ENCODE results near the gene ACSS1.
"Not testable (repeated sequence)": the region's sequence is repeated elsewhere in the genome, so short reads cannot be mapped to it uniquely, and the experiment has no call there.

ACSS1 gene

DNA sequence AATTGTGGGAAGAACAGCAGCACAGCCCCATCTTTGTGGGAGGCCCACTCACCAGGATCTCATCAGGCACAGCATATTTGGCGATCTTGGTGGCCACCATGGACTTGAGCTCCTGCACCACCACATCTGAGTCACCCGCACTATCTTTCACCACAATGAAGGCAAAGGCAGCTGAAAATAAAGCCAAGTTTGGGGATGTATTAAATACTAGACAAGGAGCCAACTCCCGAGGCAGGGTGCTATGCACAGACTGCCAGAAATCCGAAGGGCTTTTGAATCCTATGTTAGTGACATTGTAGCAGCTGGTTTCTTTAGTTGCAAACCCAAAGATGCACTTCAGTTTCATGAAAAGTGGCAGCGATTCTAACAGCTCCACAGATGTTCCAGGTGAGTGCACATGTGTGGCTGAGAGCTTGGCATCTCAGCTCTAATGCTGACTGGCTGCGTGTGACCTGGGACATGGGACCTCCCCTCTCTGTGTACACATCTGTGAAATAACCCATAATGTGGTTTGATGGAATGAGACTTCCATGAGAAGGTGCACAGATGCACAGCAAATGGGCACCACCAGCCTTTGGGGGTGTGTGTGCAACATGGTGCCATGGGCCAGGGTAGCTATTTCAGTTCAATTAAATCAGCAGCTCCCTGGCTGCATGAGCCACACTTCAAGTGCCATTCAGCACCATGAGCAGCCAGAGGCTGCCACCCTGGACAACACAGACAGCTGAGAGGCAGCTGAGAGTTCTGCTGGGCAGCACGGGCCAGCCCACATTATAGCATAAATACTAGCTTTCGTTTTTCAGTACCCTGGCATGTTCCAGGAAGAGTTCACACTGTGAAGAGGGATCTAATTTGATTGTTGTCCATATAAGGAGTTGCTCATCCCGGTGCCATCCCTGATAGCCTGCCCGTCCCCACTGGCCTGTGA is 48.5 kb downstream of the ACSS1 start:
- no peak for DNase-seq (ENCODE audit: low read depth)

DNA sequence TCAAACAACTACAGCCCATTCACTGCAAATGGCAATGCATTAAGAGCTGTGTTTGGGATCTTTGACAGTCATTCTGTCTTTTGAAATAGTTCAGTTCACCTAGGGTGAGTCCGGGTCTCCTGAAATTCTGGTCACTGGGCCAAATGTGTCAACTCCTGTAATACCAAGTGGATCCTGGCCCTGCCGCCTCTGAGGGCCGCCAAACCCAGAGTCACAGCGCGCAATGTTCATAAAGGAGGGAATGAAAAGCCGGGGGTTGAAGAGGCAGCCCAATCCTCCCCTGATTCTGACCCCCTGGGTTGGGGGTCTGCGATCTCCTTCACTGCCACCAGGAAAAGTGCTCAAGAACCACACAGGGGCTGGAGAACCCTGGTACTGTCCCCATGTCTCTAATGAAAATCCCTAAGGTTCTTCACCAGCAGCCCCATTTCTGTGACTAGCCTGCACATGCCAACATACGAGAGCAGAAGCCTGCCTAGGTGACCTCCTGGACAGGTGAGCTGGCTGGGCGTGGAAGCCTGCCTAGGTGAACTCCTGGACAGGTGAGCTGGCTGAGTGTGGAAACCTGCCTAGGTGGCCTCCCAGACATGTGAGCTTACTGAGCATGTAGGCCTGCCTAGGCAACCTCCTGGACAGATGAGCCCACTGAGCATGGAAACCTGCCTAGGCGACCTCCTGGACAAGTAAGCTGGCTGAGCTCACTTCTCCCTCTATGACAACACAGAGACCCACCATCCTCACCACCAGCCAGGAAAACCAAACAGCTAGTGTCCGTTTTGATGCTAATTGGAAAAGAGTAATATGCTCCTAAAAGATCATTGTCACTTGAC is 49.3 kb downstream of the ACSS1 start:
- DNase-seq (ENCODE audit: low read depth), result no peak

DNA sequence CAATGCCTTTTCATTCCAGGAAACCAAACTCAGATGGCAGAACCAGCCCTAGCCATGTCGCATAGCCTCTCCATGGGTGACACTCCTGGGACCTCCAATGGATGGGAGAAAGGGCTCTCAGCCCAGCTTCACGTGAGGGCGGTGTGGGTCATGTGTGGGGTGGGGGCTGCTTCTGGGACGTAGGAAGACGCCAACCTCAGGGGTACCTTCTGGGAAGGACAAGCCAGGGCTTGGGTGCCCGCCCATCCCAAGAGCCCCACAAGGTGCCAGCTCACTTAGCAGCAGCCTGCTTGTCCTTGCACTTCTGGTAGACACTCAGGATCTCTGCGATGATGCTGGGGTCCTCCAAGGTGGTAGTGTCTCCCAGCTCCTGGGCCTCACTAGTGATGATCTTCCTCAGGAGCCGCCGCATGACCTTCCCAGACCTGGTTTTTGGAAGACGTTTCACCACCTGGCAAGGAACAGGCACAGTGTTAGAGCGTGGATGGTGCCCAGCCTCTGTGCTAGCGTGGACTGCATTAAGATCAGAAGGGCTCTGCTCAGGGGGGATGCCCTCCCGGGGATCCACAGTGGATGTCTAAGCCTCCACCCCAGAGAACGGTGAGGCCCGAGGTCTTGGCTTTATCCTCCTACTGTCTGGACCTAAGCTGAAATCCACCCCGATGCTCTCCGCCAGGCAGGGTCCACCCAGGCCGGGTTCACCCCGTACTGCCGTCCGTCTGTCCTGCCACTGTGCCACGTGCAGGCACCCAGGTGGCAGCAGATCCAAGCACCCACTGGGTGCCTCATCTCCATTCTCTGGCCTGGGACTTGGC is 50.2 kb downstream of the ACSS1 start:
- no peak for DNase-seq (ENCODE audit: low read depth)

GRCh38 chr20:25006431-25007167 is 51.3 kb downstream of the ACSS1 start:
- no peak for DNase-seq (ENCODE audit: low read depth)

DNA sequence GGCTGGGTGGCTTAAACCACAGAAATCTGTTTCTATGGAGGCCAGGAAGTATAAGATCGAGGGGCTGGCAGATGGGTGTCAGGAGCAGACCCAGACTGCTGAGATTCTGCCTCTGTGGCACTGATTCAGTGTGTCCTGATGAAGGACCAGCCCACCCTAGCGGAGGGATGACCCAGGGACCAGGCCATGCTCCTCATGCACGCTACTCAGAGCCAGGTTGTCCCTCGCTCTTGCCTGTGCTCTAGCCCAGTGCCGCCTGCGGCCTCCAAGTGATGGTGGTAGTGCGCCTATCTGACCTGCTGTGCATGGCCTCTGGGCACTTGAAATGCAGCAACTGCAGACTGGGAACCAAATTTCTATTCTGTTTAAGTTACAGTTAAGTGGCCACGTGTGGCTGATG is 52.3 kb downstream of the ACSS1 start:
- no peak for DNase-seq (ENCODE audit: low read depth)

DNA sequence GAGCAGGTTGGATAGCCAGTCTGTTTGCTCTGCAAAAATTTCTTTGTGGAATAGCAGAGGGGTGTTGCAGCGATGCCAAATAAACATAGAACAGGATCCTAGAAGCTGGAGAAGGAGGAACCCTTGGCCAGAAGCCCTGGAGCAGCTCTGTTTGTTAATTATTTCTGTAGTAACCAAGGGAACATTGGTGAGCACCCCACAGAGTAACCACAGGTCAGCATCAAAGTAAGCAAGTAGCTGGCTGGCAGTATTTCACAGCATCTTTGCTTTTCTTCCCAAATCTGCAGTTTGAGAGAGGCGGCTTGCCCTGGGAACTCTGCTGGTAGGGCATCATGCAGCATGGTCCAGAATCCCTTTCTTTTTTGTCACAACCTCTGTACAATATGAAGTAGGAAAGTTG is 52.7 kb downstream of the ACSS1 start:
- DNase-seq (ENCODE audit: low read depth), result no peak

DNA sequence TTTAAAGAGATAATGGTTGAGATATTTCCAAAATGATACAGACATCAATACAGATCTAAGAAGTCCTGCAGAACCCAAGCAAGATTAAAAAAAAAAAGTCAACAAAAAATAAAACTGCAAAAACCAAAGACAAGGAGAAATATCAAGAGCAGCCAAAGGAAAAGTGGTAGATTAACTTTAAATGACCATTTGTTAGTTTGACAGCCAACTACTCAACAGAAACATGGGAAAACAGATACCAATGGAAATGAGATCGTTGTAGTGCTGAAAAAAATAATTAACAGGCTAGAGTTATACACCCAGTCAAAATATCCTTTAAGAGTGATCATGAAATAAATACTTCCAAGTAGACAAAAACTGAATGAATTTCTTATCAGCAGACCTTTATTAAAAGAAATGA is 54.9 kb downstream of the ACSS1 start:
- no peak for DNase-seq (ENCODE audit: low read depth)

- DNase-seq (ENCODE audit: low read depth), result not testable (repeated sequence)
Measured at GRCh38 chr20:25001323-25001722, 56.6 kb downstream of the ACSS1 start.

DNA sequence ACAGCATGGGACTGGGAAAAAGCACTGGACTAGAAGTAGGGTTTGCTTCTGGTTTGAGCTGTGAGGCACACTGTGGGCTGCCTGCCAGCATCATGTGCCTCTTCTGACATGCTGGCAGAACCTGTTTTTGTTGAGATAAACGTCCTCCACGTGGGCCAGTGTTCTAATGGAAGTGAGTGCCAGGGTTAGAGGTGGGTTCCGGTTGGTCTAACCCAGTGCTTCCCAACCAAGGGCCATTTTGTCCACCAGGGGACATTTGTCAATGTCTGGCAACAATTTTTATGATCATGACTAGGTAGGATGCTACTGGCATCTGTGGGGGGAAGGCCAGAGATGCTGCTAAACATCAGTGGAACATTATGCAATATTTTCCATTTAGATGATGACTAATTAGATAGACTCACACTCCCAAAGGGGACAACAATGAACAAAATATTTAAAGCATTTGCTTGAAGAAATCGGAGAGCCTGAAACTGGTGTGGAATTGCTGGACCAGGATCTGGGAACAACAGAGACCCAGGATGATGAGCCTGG is 57.6 kb downstream of the ACSS1 start:
- DNase-seq (ENCODE audit: low read depth), result no peak

DNA sequence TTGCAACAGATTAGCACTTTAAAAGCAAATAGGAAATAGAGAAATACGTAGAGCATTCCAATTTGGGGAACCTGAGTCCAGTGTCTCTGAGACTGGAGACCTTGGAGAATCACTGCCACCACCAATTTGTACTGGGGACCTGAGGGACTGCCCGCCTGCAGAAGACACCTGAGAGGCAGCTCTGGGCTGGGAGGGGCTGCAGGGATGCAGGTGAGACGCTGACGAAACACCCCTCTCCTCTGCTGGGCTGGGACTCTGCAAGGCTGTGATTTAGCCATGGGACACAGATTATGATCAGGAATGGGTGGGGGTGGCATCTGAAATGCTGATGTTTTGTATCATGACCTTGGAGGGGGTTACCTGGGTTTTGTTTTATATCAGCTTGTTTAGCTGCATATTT is 58.4 kb downstream of the ACSS1 start:
- DNase-seq (ENCODE audit: low read depth), result no peak

- no peak for DNase-seq (ENCODE audit: low read depth)
Measured at GRCh38 chr20:24998631-24999445, 59.1 kb downstream of the ACSS1 start.

DNA sequence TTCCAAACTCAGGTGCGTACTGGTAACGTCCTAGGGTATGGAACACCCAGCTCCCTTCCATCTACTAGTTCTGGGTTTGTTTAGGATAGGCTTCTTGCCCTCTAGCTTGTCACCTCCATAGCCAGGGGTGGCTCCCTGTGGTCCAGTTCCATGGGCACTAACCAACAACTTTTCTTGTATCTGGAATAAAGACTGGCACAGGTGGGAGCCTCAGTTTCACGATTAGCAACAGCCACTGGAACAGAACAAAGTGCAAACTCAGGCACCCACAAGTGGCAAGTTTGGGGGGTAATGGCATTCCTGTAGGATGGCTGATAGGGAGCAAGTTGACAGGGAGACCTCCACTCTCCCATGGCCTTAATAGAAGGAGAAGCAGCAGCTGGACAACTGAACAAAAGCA is 59.8 kb downstream of the ACSS1 start:
- no peak for DNase-seq (ENCODE audit: low read depth)

- DNase-seq (ENCODE audit: low read depth), result no peak
Measured at GRCh38 chr20:24996449-24997377, 61.2 kb downstream of the ACSS1 start.

GRCh38 chr20:24995741-24996448 is 62.0 kb downstream of the ACSS1 start:
- no peak for DNase-seq (ENCODE audit: low read depth)

DNA sequence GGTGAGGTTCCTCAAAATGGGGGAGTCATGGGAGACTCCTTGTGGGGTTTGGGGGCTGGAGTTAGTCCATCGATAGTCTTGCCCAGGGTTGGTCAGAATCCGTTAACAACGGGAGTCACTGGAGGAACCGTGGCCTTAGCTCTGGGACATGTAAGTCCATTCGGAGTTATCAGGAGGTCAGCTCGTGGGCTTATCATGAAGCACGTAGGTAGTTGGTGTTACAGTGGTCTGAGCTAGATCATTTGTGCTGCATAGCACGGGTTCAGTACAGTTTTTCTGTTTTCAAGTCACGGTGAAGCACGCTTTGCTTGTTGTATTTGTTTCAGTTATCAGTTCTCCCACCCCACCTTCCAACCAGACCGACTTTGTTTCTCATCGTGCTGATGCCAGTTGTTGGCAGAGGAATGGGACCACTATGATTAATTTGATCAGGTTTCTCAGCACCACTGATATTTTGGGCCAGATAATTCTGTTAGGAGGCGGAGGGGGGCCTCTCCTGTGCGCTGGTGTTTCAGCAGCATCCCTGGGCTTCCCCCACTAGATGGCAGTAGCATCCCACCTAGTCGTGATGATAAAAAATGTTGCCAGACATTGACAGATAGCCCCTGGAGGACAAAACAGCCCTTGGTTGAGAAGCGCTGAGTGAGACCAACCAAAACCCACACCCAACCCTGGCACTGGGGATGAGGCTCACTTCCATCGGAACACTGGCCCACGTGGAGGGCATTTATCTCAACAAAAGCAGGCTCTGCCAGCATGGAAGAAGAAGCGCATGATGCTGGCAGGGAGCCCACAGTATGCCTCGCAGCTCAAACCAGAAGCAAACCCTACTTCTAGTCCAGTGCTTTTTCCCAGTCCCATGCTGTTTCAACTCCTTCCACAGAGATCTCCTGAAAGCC is 63.2 kb downstream of the ACSS1 start:
- peak; percentile 76 for DNase-seq (ENCODE audit: low read depth)

DNA sequence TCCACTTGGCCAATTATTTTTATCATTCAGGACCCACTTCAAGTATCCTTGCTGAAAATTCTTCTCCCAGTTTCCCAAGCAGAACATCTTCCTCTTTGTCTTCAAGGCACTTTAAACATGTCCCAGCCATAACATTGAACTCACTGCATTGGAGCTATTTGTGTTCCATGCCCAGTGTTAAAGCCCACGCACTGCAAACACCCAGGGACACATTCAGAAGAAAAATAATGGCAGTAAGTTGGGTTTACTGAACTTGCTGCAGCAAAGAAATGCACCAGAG is 63.8 kb downstream of the ACSS1 start:
- DNase-seq (ENCODE audit: low read depth), result no peak

GRCh38 chr20:24993337-24994185 is 64.4 kb downstream of the ACSS1 start:
- no peak for DNase-seq (ENCODE audit: low read depth)
